ENCODE data around the gene METTL1.

DNA sequence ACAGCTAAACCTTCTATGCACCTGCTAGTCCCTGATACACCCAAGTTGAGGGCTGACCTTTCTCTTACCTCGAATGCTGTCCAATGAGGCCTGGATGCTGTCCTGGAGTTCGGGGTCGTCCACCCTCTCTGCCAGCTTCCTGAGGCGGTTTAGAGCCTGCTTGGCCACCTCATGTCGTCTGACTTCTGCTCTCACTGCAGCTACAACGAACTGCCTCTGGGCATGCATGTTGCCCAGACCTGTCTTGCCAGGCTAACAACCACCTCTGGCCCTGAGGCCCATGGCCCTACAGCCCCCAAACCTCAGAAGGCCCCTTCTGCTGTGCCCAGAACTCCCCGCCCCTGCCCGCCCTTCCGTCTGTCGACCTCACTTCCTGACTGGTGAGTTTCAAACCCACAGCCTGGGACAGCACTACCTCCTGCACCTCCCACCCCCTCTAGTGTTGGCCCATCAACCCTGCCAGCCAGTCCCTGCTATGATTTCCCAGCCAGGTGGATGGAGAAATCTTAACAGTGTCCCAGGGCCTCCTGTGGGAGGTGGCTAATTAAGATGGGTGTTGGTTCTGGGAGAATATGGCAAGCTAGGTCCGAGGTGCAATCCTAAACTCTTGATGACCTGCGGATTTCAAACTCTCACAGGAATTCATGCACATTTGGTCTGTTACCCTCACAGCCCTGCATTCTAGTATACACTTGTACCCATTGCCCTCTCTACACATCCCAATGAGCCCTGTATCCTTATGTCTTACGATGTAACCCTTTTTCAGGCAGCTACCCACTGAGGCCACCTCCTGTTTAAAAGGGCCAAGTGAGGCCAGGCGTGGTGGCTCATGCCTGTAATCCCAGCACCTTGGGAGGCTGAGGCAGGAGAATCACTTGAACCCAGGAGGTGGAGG is 29.8 kb downstream of the METTL1 start:
- TF ChIP-seq, protein P1, sequence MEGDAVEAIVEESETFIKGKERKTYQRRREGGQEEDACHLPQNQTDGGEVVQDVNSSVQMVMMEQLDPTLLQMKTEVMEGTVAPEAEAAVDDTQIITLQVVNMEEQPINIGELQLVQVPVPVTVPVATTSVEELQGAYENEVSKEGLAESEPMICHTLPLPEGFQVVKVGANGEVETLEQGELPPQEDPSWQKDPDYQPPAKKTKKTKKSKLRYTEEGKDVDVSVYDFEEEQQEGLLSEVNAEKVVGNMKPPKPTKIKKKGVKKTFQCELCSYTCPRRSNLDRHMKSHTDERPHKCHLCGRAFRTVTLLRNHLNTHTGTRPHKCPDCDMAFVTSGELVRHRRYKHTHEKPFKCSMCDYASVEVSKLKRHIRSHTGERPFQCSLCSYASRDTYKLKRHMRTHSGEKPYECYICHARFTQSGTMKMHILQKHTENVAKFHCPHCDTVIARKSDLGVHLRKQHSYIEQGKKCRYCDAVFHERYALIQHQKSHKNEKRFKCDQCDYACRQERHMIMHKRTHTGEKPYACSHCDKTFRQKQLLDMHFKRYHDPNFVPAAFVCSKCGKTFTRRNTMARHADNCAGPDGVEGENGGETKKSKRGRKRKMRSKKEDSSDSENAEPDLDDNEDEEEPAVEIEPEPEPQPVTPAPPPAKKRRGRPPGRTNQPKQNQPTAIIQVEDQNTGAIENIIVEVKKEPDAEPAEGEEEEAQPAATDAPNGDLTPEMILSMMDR (IDR thresholded peaks at IDR 0.05 in 2 of 3, conservative IDR thresholded peaks at IDR 0.05 in 1 of 3; ENCODE audit: insufficient read depth in 2 of 3, low read depth in 1 of 3, low read length in 3 of 3), result peak in 2 of 3 experiments; percentile 27 to 41; a peak in 3 of 6 replicates
- no peak for TF ChIP-seq CREB1 (IDR thresholded peaks at IDR 0.05)
- no peak for TF ChIP-seq CREB1 (CRISPR knock-in tag; IDR thresholded peaks at IDR 0.05)
- no peak for TF ChIP-seq MEF2D (tag; conservative IDR thresholded peaks at IDR 0.05; ENCODE audit: low read depth)
- TF ChIP-seq, protein P2, sequence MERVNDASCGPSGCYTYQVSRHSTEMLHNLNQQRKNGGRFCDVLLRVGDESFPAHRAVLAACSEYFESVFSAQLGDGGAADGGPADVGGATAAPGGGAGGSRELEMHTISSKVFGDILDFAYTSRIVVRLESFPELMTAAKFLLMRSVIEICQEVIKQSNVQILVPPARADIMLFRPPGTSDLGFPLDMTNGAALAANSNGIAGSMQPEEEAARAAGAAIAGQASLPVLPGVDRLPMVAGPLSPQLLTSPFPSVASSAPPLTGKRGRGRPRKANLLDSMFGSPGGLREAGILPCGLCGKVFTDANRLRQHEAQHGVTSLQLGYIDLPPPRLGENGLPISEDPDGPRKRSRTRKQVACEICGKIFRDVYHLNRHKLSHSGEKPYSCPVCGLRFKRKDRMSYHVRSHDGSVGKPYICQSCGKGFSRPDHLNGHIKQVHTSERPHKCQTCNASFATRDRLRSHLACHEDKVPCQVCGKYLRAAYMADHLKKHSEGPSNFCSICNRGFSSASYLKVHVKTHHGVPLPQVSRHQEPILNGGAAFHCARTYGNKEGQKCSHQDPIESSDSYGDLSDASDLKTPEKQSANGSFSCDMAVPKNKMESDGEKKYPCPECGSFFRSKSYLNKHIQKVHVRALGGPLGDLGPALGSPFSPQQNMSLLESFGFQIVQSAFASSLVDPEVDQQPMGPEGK (CRISPR knock-in tag; IDR thresholded peaks at IDR 0.05; ENCODE audit: borderline replicate concordance), result no peak
- TF ChIP-seq BHLHE40 (IDR thresholded peaks at IDR 0.05; ENCODE audit: low read length), result no peak
- no peak for TF ChIP-seq GABPB1 (CRISPR knock-in tag; IDR thresholded peaks at IDR 0.05)
- TF ChIP-seq ADNP (tag; IDR thresholded peaks at IDR 0.05), result no peak
- TF ChIP-seq CHD2 (IDR thresholded peaks at IDR 0.05; ENCODE audit: low read depth, low read length), result no peak
- TF ChIP-seq CEBPB (tag; IDR thresholded peaks at IDR 0.05), result no peak
- no peak for TF ChIP-seq ZNF41 (CRISPR knock-in tag; conservative IDR thresholded peaks at IDR 0.05)
- no peak for TF ChIP-seq ASH1L (IDR thresholded peaks at IDR 0.05; ENCODE audit: borderline replicate concordance, low read depth, partially characterized antibody)
- TF ChIP-seq ZNF143 (CRISPR knock-in tag; IDR thresholded peaks at IDR 0.05), result no peak

Measured in K562 (cell line).